CD14-positive monocyte (primary cell): Measurements from ENCODE around the gene TRIM65. TPM values are rescaled to one million over a fixed set of nuclear protein-coding genes. Genes with fewer than 3 reads are reported as not detected.

ENCODE experiments used
- DNase-seq, 3 donors: peaks; one replicate each; pipeline ENCODE4 v3.0.0-alpha.2; 2011 to 2022
- H2AFZ ChIP-seq: 2 replicates; pipeline ENCODE4 v1.6.0; 2012; ENCODE audit warnings: mild to moderate bottlenecking, low read depth, low read length, inconsistent platforms; ENCODE audit not compliant: insufficient read depth, poor library complexity, severe bottlenecking
- H3K27ac ChIP-seq, 2 donors: 1 replicate in 1 of 2; 2 replicates in 1 of 2; pipeline ENCODE4 v1.5.1; 2012 to 2013; ENCODE audit warnings: low read length in 2 of 2, control low read depth in 1 of 2, inconsistent platforms in 1 of 2, low read depth in 1 of 2, mild to moderate bottlenecking in 1 of 2
- H3K27me3 ChIP-seq, 2 donors: one replicate each; pipeline versions ENCODE4 v1.6.0 to v1.6.1; 2011 to 2013; ENCODE audit warnings: low read length in 2 of 2; ENCODE audit not compliant: control insufficient read depth in 2 of 2, insufficient read depth in 2 of 2
- H3K36me3 ChIP-seq, 2 donors: replicated peaks in 1 of 2; 1 replicate in 1 of 2; 2 replicates in 1 of 2; pipeline versions ENCODE4 v1.5.1 to v1.6.1; 2012 to 2013; ENCODE audit warnings: low read length in 2 of 2, control low read depth in 1 of 2, inconsistent platforms in 1 of 2, mild to moderate bottlenecking in 1 of 2; ENCODE audit not compliant: insufficient read depth in 2 of 2, control insufficient read depth in 1 of 2
- H3K4me1 ChIP-seq, 2 donors: 1 replicate in 1 of 2; 2 replicates in 1 of 2; pipeline versions ENCODE4 v1.5.1 to v1.6.1; 2012 to 2013; ENCODE audit warnings: low read length in 2 of 2, control low read depth in 1 of 2, inconsistent platforms in 1 of 2, mild to moderate bottlenecking in 1 of 2, moderate library complexity in 1 of 2; ENCODE audit not compliant: insufficient read depth in 2 of 2, control insufficient read depth in 1 of 2
- H3K4me2 ChIP-seq: replicated peaks from 2 replicates; pipeline ENCODE3; 2012; ENCODE audit warnings: low read length, moderate library complexity, mild to moderate bottlenecking; ENCODE audit not compliant: poor library complexity, severe bottlenecking; ENCODE audit errors: extremely low read depth
- H3K4me3 ChIP-seq, 3 experiments: fragments of 200-600 bp in 1 of 3; sonication (generic) in 1 of 3; replicated peaks in 1 of 3; 1 replicate in 2 of 3; 2 replicates in 1 of 3; pipeline ENCODE4 v1.5.1; 2011 to 2013; ENCODE audit warnings: low read length in 3 of 3, mild to moderate bottlenecking in 3 of 3, control low read depth in 2 of 3, low read depth in 2 of 3, inconsistent platforms in 1 of 3, moderate library complexity in 1 of 3
- H3K79me2 ChIP-seq: 2 replicates; pipeline ENCODE4 v1.6.0; 2012; ENCODE audit warnings: mild to moderate bottlenecking, control low read depth, inconsistent platforms, low read length, moderate library complexity; ENCODE audit not compliant: insufficient read depth
- H3K9ac ChIP-seq: 2 replicates; pipeline ENCODE4 v1.6.0; 2017; ENCODE audit warnings: low read length, mild to moderate bottlenecking; ENCODE audit not compliant: insufficient read depth, poor library complexity, severe bottlenecking
- H3K9me3 ChIP-seq, 2 donors: replicated peaks in 1 of 2; 1 replicate in 1 of 2; 2 replicates in 1 of 2; pipeline versions ENCODE4 v1.5.1 to v1.6.1; 2012 to 2013; ENCODE audit warnings: low read length in 2 of 2, control low read depth in 1 of 2; ENCODE audit not compliant: control insufficient read depth in 1 of 2, insufficient read depth in 1 of 2
- H4K20me1 ChIP-seq: 2 replicates; pipeline ENCODE4 v1.6.0; 2012; ENCODE audit warnings: mild to moderate bottlenecking, low read length, control low read depth, moderate library complexity; ENCODE audit not compliant: insufficient read depth
- H3K27ac Mint-ChIP-seq, 7 donors: one replicate each; pipeline ENCODE4 v1.8.0; 2020; ENCODE audit warnings: mild to moderate bottlenecking in 7 of 7, mixed read lengths in 7 of 7, moderate library complexity in 6 of 7, inconsistent platforms in 2 of 7
- H3K27me3 Mint-ChIP-seq, 3 donors: one replicate each; pipeline ENCODE4 v1.8.0; 2021 to 2022; ENCODE audit warnings: low read depth in 3 of 3, mild to moderate bottlenecking in 3 of 3, mixed read lengths in 3 of 3, moderate library complexity in 3 of 3, inconsistent platforms in 1 of 3
- H3K36me3 Mint-ChIP-seq, 2 donors: one replicate each; pipeline ENCODE4 v1.8.0; 2020; ENCODE audit warnings: mixed read lengths in 2 of 2, inconsistent platforms in 1 of 2, mild to moderate bottlenecking in 1 of 2
- H3K4me1 Mint-ChIP-seq: one replicate; pipeline ENCODE4 v1.8.0; 2020; ENCODE audit warnings: mild to moderate bottlenecking, mixed read lengths
- H3K4me3 Mint-ChIP-seq, 2 donors: one replicate each; pipeline ENCODE4 v1.8.0; 2020; ENCODE audit warnings: mild to moderate bottlenecking in 2 of 2, mixed read lengths in 2 of 2, moderate library complexity in 1 of 2
- H3K9me3 Mint-ChIP-seq, 7 donors: one replicate each; pipeline ENCODE4 v1.8.0; 2020 to 2022; ENCODE audit warnings: mixed read lengths in 7 of 7, mild to moderate bottlenecking in 6 of 7, moderate library complexity in 6 of 7, inconsistent platforms in 2 of 7
- WGBS: methylation state at CpG from one replicate; pipeline ENCODE4 v1.1.5; 2013; ENCODE audit warnings: missing lambda C conversion rate; ENCODE audit not compliant: insufficient coverage; 5-methylcytosine and 5-hydroxymethylcytosine counted together
- intact Hi-C, 2 donors: fragments of 100-400 bp; cut with micrococcal nuclease; formaldehyde crosslinking; loops; one replicate each; pipeline versions ENCODE4 v1.15.0 to v1.15.1; 2023
- polyA plus RNA-seq, 3 donors: library from polyadenylated mRNA; depleted of rRNA in 1 of 3; unstranded in 2 of 3; stranded (reverse) in 1 of 3; fragments of 300-500 nt in 2 of 3; fragments of >200 nt in 1 of 3; fragmentation: Illumina TruSeq in 2 of 3; gene quantifications; 1 replicate in 2 of 3; 2 replicates in 1 of 3; pipeline ENCODE4 v1.2.3, GENCODE V29; 2012 to 2021
- TF ChIP-seq, protein P1 (sequence below): fragments of 200-600 bp; IDR thresholded peaks from one replicate; pipeline ENCODE4 v1.8.0; 2022; ENCODE audit warnings: antibody characterized with exemption, mild to moderate bottlenecking

Gene TRIM65
- polyA plus RNA-seq, 3 donors = 5.6 to 10.4 (median 5.9) TPM

- H3K36me3 ChIP-seq = peaks cover 42 to 44% of the 10 kb centered on the region in 2 donors
- no peak for DNase-seq
- Mint-ChIP-seq H3K9me3 (peaks cover 0 to 2% (median 0%) of the 10 kb centered on the region in 7 donors), H3K4me1 (peaks cover 21% of the 10 kb centered on the region), H3K36me3 (peaks cover 33 to 51% of the 10 kb centered on the region in 2 donors), H3K27ac (peak overlapping the region in 1 of 7 donors; percentile 77), H3K27me3 (peaks cover 0 to 3% (median 2%) of the 10 kb centered on the region in 3 donors), H3K4me3 (no peak overlapping the region)
- no peak overlapping the region for H2AFZ ChIP-seq
- intact Hi-C loops = loop anchor here in 1 of 2 donors (5.0 kb wide), 1 partner anchor 42 kb away; the partner anchor contains the start of gene WBP2
- peaks cover 26 to 31% of the 10 kb centered on the region in 2 donors for H3K4me1 ChIP-seq
- no peak overlapping the region for H3K9ac ChIP-seq
- TF ChIP-seq, protein P1, sequence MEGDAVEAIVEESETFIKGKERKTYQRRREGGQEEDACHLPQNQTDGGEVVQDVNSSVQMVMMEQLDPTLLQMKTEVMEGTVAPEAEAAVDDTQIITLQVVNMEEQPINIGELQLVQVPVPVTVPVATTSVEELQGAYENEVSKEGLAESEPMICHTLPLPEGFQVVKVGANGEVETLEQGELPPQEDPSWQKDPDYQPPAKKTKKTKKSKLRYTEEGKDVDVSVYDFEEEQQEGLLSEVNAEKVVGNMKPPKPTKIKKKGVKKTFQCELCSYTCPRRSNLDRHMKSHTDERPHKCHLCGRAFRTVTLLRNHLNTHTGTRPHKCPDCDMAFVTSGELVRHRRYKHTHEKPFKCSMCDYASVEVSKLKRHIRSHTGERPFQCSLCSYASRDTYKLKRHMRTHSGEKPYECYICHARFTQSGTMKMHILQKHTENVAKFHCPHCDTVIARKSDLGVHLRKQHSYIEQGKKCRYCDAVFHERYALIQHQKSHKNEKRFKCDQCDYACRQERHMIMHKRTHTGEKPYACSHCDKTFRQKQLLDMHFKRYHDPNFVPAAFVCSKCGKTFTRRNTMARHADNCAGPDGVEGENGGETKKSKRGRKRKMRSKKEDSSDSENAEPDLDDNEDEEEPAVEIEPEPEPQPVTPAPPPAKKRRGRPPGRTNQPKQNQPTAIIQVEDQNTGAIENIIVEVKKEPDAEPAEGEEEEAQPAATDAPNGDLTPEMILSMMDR = no peak
- no peak overlapping the region for H3K27ac ChIP-seq
- no peaks in the 10 kb centered on the region for H3K9me3 ChIP-seq
- peaks cover 27% of the 10 kb centered on the region for H3K79me2 ChIP-seq
- no peak overlapping the region for H3K4me2 ChIP-seq
- no peak overlapping the region for H3K4me3 ChIP-seq
- H3K27me3 ChIP-seq = no peaks in the 10 kb centered on the region
- WGBS = 98% methylated on average over 6 of the region's 13 CpGs
- H4K20me1 ChIP-seq = peaks cover 6% of the 10 kb centered on the region
Observed at GRCh38 chr17:75899353-75899752, 2.6 kb upstream of the TRIM65 start.

- DNase-seq = no peak
- Mint-ChIP-seq H3K27ac (no peak overlapping the region), H3K9me3 (peaks cover 0 to 2% (median 0%) of the 10 kb centered on the region in 7 donors), H3K4me1 (peaks cover 22% of the 10 kb centered on the region), H3K27me3 (peaks cover 0 to 5% (median 2%) of the 10 kb centered on the region in 3 donors), H3K36me3 (peaks cover 33 to 53% of the 10 kb centered on the region in 2 donors), H3K4me3 (no peak overlapping the region)
- intact Hi-C loops = loop anchor here in 1 of 2 donors (5.0 kb wide), 1 partner anchor 41 kb away; the partner anchor contains the start of gene WBP2
- Histone ChIP-seq H3K9me3 (no peaks in the 10 kb centered on the region), H3K27ac (no peak overlapping the region), H3K79me2 (peaks cover 23% of the 10 kb centered on the region), H4K20me1 (peaks cover 12% of the 10 kb centered on the region), H3K4me1 (peaks cover 20 to 25% of the 10 kb centered on the region in 2 donors), H3K4me2 (no peak overlapping the region), H3K36me3 (peaks cover 42 to 44% of the 10 kb centered on the region in 2 donors), H2AFZ (no peak overlapping the region), H3K4me3 (no peak overlapping the region), H3K9ac (no peak overlapping the region), H3K27me3 (no peaks in the 10 kb centered on the region)
- TF ChIP-seq, protein P1 = no peak
- WGBS = 94% methylated on average over 13 of the region's 16 CpGs
Observed at GRCh38 chr17:75898791-75899190, 2.0 kb upstream of the TRIM65 start.
